GM10266 (cell line): ENCODE results near the gene FGFR3.
A peak's percentile ranks its signal among the peaks of the same experiment; 100 is the strongest.

ENCODE experiments used
- DNase-seq: peaks from one replicate; pipeline ENCODE4 v3.0.0; 2012; ENCODE audit errors: extremely low spot score
- TF ChIP-seq, protein P1 (sequence below): IDR thresholded peaks from 2 replicates; pipeline ENCODE4 v1.5.1; 2012; ENCODE audit warnings: mild to moderate bottlenecking, low read depth; ENCODE audit not compliant: control insufficient read depth, insufficient read depth; ENCODE audit errors: missing control alignments

Gene FGFR3

GRCh38 chr4:1746919-1747602 lies 46.0 kb upstream of the FGFR3 start:
- TF ChIP-seq, protein P1, sequence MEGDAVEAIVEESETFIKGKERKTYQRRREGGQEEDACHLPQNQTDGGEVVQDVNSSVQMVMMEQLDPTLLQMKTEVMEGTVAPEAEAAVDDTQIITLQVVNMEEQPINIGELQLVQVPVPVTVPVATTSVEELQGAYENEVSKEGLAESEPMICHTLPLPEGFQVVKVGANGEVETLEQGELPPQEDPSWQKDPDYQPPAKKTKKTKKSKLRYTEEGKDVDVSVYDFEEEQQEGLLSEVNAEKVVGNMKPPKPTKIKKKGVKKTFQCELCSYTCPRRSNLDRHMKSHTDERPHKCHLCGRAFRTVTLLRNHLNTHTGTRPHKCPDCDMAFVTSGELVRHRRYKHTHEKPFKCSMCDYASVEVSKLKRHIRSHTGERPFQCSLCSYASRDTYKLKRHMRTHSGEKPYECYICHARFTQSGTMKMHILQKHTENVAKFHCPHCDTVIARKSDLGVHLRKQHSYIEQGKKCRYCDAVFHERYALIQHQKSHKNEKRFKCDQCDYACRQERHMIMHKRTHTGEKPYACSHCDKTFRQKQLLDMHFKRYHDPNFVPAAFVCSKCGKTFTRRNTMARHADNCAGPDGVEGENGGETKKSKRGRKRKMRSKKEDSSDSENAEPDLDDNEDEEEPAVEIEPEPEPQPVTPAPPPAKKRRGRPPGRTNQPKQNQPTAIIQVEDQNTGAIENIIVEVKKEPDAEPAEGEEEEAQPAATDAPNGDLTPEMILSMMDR: no peak
- DNase-seq: no peak

- DNase-seq: no peak
- TF ChIP-seq, protein P1: no peak
Observed at GRCh38 chr4:1747603-1747967, 45.5 kb upstream of the FGFR3 start.

DNA sequence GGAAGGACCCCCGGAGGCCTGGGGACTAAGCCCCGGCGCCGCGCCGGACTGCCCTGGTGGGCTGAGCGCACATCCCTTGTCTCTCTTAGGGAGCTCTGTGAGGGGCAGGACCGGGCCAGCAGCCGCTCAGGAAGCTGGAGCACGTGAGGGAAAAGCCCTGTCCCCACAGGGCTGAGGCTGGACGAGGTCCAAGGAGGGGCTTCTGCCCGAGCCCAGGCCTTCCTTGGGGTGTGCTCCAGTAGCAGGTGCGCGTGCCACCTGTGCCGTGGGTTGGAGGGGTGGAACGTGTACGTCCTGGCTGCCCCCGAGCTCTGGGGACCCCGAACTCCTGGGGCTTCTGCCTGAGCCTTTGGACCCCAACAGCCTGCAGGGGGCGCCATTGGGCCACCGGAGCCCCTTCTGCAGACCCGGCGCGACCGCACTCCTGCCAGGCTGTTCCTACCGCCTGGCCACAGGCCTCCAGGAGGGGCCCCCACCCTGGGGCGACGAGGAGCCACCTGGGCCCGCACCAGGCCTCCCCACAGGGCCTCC lies 44.6 kb upstream of the FGFR3 start:
- DNase-seq: peak; percentile 96
- TF ChIP-seq, protein P1: peak; percentile 85

DNA sequence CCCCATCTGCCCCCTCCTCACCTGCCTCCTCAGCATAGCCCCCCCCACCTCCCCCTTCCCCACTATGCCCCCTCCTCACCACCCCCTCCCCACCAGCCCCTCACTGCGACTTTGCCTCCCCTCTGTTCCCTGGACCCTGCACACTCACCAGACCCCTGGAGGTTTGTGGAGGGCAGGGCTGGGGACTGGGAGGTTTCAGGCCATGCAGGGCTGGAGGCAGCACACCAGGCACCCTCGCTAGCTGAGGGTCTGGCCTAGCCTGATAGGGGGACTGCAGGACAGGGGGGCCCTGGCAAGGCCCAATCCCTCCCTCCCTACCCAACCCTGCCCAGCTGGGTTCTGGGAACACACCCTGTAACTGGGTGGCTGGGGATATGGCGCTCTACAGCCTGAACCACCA lies 43.7 kb upstream of the FGFR3 start:
- TF ChIP-seq, protein P1: no peak

DNA sequence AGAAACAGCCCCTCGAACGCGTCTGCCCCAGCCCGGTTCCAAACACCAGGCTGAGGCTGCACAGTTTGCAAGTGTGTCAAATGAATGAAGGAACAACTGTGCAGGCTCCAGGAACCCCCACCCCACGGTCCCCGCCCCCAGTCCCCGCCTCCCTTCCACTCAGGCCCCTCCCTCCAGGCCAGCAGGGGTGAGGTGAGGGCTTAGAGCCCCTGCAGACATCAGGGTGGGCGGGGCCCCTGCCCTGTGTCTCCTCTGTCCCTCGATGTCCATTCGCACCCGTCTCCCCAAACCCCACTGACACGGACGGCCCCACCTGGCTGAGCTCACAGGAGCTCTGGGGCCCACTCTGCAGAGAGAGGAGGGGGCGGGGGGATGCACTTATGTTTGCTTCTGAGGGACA lies 43.3 kb upstream of the FGFR3 start:
- no peak for DNase-seq
- TF ChIP-seq, protein P1: no peak

More for the DNA sequence above, 43.7 kb upstream of the FGFR3 start:
- no peak for DNase-seq

- TF ChIP-seq, protein P1: no peak
- no peak for DNase-seq
Observed at GRCh38 chr4:1750381-1751154, 42.5 kb upstream of the FGFR3 start.
